Breast epithelium (tissue), 4 donors: Measurements from ENCODE around the gene SIDT2. TPM values are rescaled to one million over a fixed set of nuclear protein-coding genes. Genes with fewer than 3 reads are reported as not detected.

Experiments
- DNase-seq, 2 donors: peaks; one replicate each; pipeline ENCODE4 v3.0.0-alpha.2; 2019; ENCODE audit warnings: low spot score in 2 of 2
- H3K27ac ChIP-seq, 2 donors: fragments of 200-600 bp; sonication (generic) in 1 of 2; one replicate each; pipeline ENCODE4 v1.5.1; 2016 to 2019; ENCODE audit warnings: mild to moderate bottlenecking in 1 of 2
- H3K27me3 ChIP-seq, 2 donors: fragments of 200-600 bp; sonication (generic) in 1 of 2; one replicate each; pipeline versions ENCODE4 v1.5.1 to v1.6.0; 2017 to 2019; ENCODE audit warnings: control low read depth in 1 of 2, mild to moderate bottlenecking in 1 of 2
- H3K36me3 ChIP-seq: fragments of 200-600 bp; one replicate; pipeline ENCODE4 v1.5.1; 2019
- H3K4me1 ChIP-seq, 2 donors: fragments of 200-600 bp; sonication (generic); one replicate each; pipeline ENCODE4 v1.5.1; 2016 to 2019; ENCODE audit warnings: control low read depth in 1 of 2
- H3K4me3 ChIP-seq, 3 donors: fragments of 200-600 bp; sonication (generic); 1 replicate in 2 of 3; 2 replicates in 1 of 3; pipeline ENCODE4 v1.5.1; 2016 to 2019; ENCODE audit warnings: mild to moderate bottlenecking in 3 of 3, moderate library complexity in 2 of 3
- H3K9me3 ChIP-seq, 2 donors: fragments of 200-600 bp; sonication (generic) in 1 of 2; one replicate each; pipeline ENCODE4 v1.5.1; 2016 to 2019; ENCODE audit warnings: control low read depth in 1 of 2
- CTCF ChIP-seq, 3 donors: fragments of 450-650 bp; IDR thresholded peaks; one replicate each; pipeline ENCODE4 v1.5.1; 2016 to 2017; ENCODE audit warnings: antibody characterized with exemption in 3 of 3, mild to moderate bottlenecking in 3 of 3, moderate library complexity in 3 of 3
- POLR2A ChIP-seq: fragments of 450-650 bp; IDR thresholded peaks from one replicate; pipeline ENCODE4 v1.6.1; 2016; ENCODE audit warnings: antibody characterized with exemption, mild to moderate bottlenecking, moderate library complexity
- POLR2AphosphoS5 ChIP-seq, 3 donors: sonication (generic); formaldehyde crosslinking; IDR thresholded peaks; one replicate each; pipeline ENCODE4 v1.6.1; 2017; ENCODE audit warnings: antibody characterized with exemption in 3 of 3
- intact Hi-C: fragments of 100-400 bp; cut with DNase I; formaldehyde crosslinking; loops from one replicate; pipeline ENCODE4 v1.15.1; 2023; ENCODE audit warnings: low total_unique reads
- total RNA-seq, 3 donors: library from RNA; depleted of rRNA; stranded (reverse); fragments of >200 nt; gene quantifications; one replicate each; pipeline ENCODE4 v1.1.0, GENCODE V29; 2016

The SIDT2 gene
- total RNA-seq, 3 donors from 2014 or later: 45.2 to 86.7 (median 49.5) TPM

- Histone ChIP-seq H3K36me3 (no peaks in the 10 kb centered on the region), H3K27ac (no peak overlapping the region), H3K27me3 (no peaks in the 10 kb centered on the region), H3K9me3 (no peaks in the 10 kb centered on the region), H3K4me1 (peaks cover 0 to 4% of the 10 kb centered on the region in 2 donors), H3K4me3 (no peak overlapping the region)
- intact Hi-C loops: no loop called here
- TF ChIP-seq POLR2AphosphoS5 (IDR thresholded peaks at IDR 0.05): no peak
- no peak for TF ChIP-seq CTCF (IDR thresholded peaks at IDR 0.05)
- TF ChIP-seq POLR2A: no peak
- no peak for DNase-seq
Measured at GRCh38 chr11:117175104-117175503, 3.4 kb upstream of the SIDT2 start.

- Histone ChIP-seq H3K27me3 (no peaks in the 10 kb centered on the region), H3K9me3 (no peaks in the 10 kb centered on the region), H3K4me3 (no peak overlapping the region), H3K27ac (no peak overlapping the region), H3K36me3 (no peaks in the 10 kb centered on the region), H3K4me1 (peaks cover under 1 to 4% of the 10 kb centered on the region in 2 donors)
- no peak for DNase-seq
- TF ChIP-seq POLR2A: no peak
- TF ChIP-seq POLR2AphosphoS5 (IDR thresholded peaks at IDR 0.05): no peak
- no peak for TF ChIP-seq CTCF (IDR thresholded peaks at IDR 0.05)
- intact Hi-C loops: no loop called here
Measured at GRCh38 chr11:117175781-117176180, 2.8 kb upstream of the SIDT2 start.

GRCh38 chr11:117176186-117176585, 2.4 kb upstream of the SIDT2 start:
- TF ChIP-seq POLR2AphosphoS5 (IDR thresholded peaks at IDR 0.05) (no peak), CTCF (IDR thresholded peaks at IDR 0.05) (no peak), POLR2A (no peak)
- DNase-seq: no peak
- intact Hi-C loops: no loop called here
- Histone ChIP-seq H3K27ac (no peak overlapping the region), H3K4me3 (no peak overlapping the region), H3K27me3 (no peaks in the 10 kb centered on the region), H3K36me3 (no peaks in the 10 kb centered on the region), H3K9me3 (no peaks in the 10 kb centered on the region), H3K4me1 (peaks cover 4% of the 10 kb centered on the region in 2 donors)

- peaks cover 4% of the 10 kb centered on the region in 2 donors for H3K4me1 ChIP-seq
- H3K27me3 ChIP-seq: no peaks in the 10 kb centered on the region
- no peak for TF ChIP-seq POLR2A
- no peak for TF ChIP-seq CTCF (IDR thresholded peaks at IDR 0.05)
- TF ChIP-seq POLR2AphosphoS5 (IDR thresholded peaks at IDR 0.05): no peak
- no peaks in the 10 kb centered on the region for H3K9me3 ChIP-seq
- DNase-seq: no peak
- no peaks in the 10 kb centered on the region for H3K36me3 ChIP-seq
- peak overlapping the region; percentile 80 to 97 (median 88) for H3K4me3 ChIP-seq
- peak overlapping the region; percentile 94 to 98 for H3K27ac ChIP-seq
- intact Hi-C loops: no loop called here
Measured at GRCh38 chr11:117177534-117178209, 871 bp upstream of the SIDT2 start.

- Histone ChIP-seq H3K36me3 (no peaks in the 10 kb centered on the region), H3K27me3 (no peaks in the 10 kb centered on the region), H3K4me3 (peak overlapping the region; percentile 80 to 97 (median 88)), H3K9me3 (no peaks in the 10 kb centered on the region), H3K27ac (peak overlapping the region; percentile 94 to 98), H3K4me1 (peaks cover 4% of the 10 kb centered on the region in 2 donors)
- no peak for DNase-seq
- intact Hi-C loops: no loop called here
- peak in 1 of 3 donors; percentile 20 for TF ChIP-seq POLR2AphosphoS5 (IDR thresholded peaks at IDR 0.05)
- no peak for TF ChIP-seq CTCF (IDR thresholded peaks at IDR 0.05)
- TF ChIP-seq POLR2A: no peak
Measured at GRCh38 chr11:117179048-117179999, 781 bp downstream of the SIDT2 start.
